ENCODE results near the gene GABBR2.

GRCh38 chr9:98450496-98450895, 258.2 kb downstream of the GABBR2 start:
- TF ChIP-seq EZH2 (optimal IDR thresholded peaks at IDR 0.05; ENCODE audit: low read depth, low read length) = no peak
- TF ChIP-seq CTCF (IDR thresholded peaks at IDR 0.05; ENCODE audit: low read length) = no peak
- TF ChIP-seq EZH2phosphoT487 (IDR thresholded peaks at IDR 0.05; ENCODE audit: low read length) = no peak

All from MM.1S (cell line).